Fibroblast of skin of right quadriceps (primary cell): ENCODE data around the gene CD9.
A peak's percentile ranks its signal among the peaks of the same experiment; 100 is the strongest.
"Not testable (repeated sequence)": the region's sequence is repeated elsewhere in the genome, so short reads cannot be mapped to it uniquely, and the experiment has no call there.

ENCODE experiments used
- DNase-seq: peaks from one replicate; pipeline ENCODE4 v3.0.0-alpha.2; 2013

The CD9 gene

GRCh38 chr12:6199531-6200255 is 507 bp upstream of the CD9 start:
- DNase-seq = peak; percentile 49

- DNase-seq = no peak
Measured at GRCh38 chr12:6201213-6201608, 1.0 kb downstream of the CD9 start.

- no peak for DNase-seq
Measured at GRCh38 chr12:6201826-6202225, 1.6 kb downstream of the CD9 start.

- no peak for DNase-seq
Measured at GRCh38 chr12:6202304-6202703, 2.1 kb downstream of the CD9 start.

GRCh38 chr12:6202846-6203245 is 2.6 kb downstream of the CD9 start:
- no peak for DNase-seq

GRCh38 chr12:6203601-6204000 is 3.4 kb downstream of the CD9 start:
- no peak for DNase-seq

- DNase-seq = no peak
Measured at GRCh38 chr12:6204533-6205143, 4.4 kb downstream of the CD9 start.

GRCh38 chr12:6205144-6205539 is 4.9 kb downstream of the CD9 start:
- DNase-seq = no peak

- DNase-seq = no peak
Measured at GRCh38 chr12:6205761-6206160, 5.6 kb downstream of the CD9 start.

- no peak for DNase-seq
Measured at GRCh38 chr12:6206327-6206726, 6.1 kb downstream of the CD9 start.

- no peak for DNase-seq
Measured at GRCh38 chr12:6207259-6207925, 7.2 kb downstream of the CD9 start.

- no peak for DNase-seq
Measured at GRCh38 chr12:6208130-6208529, 7.9 kb downstream of the CD9 start.

- not testable (repeated sequence) for DNase-seq
Measured at GRCh38 chr12:6209428-6209827, 9.2 kb downstream of the CD9 start.

- DNase-seq = peak; percentile 91
Measured at GRCh38 chr12:6211421-6211869, 11.2 kb downstream of the CD9 start.

GRCh38 chr12:6212086-6212485 is 11.9 kb downstream of the CD9 start:
- DNase-seq = no peak

GRCh38 chr12:6213969-6214368 is 13.8 kb downstream of the CD9 start:
- peak; percentile 38 for DNase-seq

- DNase-seq = no peak
Measured at GRCh38 chr12:6214633-6215032, 14.4 kb downstream of the CD9 start.

- DNase-seq = no peak
Measured at GRCh38 chr12:6215120-6215807, 15.1 kb downstream of the CD9 start.

GRCh38 chr12:6215932-6216494 is 15.8 kb downstream of the CD9 start:
- DNase-seq = peak; percentile 68

- DNase-seq = no peak
Measured at GRCh38 chr12:6216581-6216980, 16.4 kb downstream of the CD9 start.

- no peak for DNase-seq
Measured at GRCh38 chr12:6218347-6218925, 18.2 kb downstream of the CD9 start.

GRCh38 chr12:6219980-6220379 is 19.8 kb downstream of the CD9 start:
- DNase-seq = no peak

- no peak for DNase-seq
Measured at GRCh38 chr12:6221146-6221545, 20.9 kb downstream of the CD9 start.
